AG10803 (cell line): ENCODE measurements around the gene COL23A1.

Source experiments
- DNase-seq: peaks from one replicate; pipeline ENCODE4 v3.0.0; 2010; ENCODE audit warnings: low read depth
- H3K4me3 ChIP-seq: 2 replicates; pipeline ENCODE4 v1.5.1; 2011; ENCODE audit warnings: mild to moderate bottlenecking, low read length, control low read depth
- TF ChIP-seq, protein P1 (sequence below): conservative IDR thresholded peaks from 2 replicates; pipeline ENCODE4 v1.5.1; 2011; ENCODE audit warnings: mild to moderate bottlenecking, low read length, control low read depth, inconsistent platforms

The COL23A1 gene

DNA sequence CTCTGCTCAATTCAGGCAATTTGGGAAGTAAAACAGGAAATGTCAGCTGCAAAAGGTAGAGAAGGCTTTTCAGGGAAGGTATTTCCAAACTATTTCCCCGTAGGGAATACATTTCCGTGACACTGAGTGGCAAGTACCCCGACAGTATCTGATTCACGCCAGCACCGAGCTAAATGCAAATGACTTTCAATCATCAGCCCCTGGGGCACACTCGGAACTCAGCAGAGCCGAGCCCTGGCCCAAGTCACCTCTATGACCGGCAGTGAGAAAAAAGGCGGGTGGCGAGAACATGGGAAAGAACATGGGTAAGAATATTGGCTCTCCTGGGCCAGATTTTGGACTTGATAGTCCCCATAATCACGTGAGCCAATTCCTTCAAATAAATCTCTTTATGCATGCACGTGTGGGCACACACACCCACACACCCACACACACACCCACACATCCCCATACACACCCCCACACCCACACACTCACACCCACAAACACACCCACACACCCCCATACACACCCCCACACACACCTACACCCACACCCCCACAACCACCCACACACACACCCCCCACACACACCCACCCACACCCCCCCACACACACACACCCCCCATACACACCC is 43.0 kb downstream of the COL23A1 start:
- H3K4me3 ChIP-seq: no peak overlapping the region
- TF ChIP-seq, protein P1, sequence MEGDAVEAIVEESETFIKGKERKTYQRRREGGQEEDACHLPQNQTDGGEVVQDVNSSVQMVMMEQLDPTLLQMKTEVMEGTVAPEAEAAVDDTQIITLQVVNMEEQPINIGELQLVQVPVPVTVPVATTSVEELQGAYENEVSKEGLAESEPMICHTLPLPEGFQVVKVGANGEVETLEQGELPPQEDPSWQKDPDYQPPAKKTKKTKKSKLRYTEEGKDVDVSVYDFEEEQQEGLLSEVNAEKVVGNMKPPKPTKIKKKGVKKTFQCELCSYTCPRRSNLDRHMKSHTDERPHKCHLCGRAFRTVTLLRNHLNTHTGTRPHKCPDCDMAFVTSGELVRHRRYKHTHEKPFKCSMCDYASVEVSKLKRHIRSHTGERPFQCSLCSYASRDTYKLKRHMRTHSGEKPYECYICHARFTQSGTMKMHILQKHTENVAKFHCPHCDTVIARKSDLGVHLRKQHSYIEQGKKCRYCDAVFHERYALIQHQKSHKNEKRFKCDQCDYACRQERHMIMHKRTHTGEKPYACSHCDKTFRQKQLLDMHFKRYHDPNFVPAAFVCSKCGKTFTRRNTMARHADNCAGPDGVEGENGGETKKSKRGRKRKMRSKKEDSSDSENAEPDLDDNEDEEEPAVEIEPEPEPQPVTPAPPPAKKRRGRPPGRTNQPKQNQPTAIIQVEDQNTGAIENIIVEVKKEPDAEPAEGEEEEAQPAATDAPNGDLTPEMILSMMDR: no peak
- no peak for DNase-seq

DNA sequence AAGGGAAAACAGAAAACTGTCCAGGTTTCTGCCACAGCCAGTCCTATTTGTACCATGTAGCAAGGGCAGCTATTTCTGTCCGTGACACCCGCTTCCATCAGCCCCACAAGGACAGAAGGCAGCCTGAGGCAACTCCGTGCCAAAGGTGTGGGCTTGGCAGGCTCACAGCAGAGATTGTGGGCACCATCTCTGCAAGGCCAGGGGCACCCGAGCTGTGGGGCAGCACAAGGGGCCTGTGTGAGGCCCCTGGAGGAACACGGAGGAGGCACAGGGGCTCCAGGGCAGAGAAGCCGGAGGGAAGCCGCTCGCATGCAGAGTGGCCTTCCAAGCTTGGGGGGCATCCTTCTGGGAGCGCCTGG is 43.5 kb downstream of the COL23A1 start:
- no peak overlapping the region for H3K4me3 ChIP-seq
- TF ChIP-seq, protein P1: no peak
- no peak for DNase-seq

DNA sequence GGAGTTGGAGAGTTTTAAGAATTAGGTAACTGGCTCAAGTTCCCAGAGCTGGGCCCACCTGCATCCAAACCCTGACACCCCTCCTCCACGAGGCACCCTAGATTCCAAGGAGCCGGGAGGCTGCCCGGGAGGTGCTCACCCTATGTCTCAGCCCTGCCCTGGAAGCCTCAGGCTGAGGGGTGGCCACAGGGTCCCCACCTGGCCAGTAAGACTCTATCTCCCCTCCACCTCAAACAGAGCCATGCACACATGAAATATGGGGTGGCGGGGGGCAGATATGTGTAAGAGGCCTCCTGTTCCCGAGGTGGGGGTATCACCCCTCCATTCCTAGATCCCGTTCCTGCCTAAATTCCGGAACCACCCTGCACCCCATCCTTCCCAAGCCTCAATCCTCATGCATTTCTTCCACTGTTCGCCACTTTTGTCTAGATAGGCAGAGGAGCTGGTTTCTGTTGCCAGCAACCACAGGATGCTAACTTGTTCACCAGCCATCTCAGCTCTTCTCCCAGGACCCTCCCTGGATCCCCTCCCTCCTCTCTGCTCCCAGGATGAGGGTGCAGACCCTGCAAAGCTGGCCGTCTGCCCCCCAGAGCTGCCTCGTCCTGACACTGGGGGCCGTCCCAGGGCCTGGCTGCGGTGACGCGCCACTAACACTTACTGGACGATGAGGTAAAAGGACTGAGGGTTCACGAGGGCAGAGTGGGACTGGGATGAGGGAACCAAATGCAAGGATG is 44.1 kb downstream of the COL23A1 start:
- TF ChIP-seq, protein P1: no peak
- no peak overlapping the region for H3K4me3 ChIP-seq
- no peak for DNase-seq

DNA sequence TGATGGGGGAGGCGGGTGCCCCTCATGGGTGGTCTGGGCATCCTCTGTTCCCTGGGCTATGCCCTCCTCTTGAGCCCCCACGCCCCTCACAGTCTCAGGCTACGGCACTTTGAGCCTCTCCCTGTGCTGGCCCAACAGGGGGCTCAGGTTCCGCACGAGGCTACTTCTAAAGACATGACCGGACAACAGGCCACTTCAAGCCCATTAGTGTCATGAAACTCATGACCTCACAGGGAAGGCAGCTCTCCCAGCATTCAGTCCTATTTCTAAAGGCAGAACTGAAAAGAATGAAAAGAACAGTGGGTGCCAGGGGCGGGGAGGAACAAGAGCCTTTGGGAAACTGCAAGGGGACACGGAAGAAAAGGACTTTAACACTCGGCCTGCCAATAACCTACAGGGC is 45.0 kb downstream of the COL23A1 start:
- TF ChIP-seq, protein P1: no peak
- H3K4me3 ChIP-seq: no peak overlapping the region
- DNase-seq: no peak

DNA sequence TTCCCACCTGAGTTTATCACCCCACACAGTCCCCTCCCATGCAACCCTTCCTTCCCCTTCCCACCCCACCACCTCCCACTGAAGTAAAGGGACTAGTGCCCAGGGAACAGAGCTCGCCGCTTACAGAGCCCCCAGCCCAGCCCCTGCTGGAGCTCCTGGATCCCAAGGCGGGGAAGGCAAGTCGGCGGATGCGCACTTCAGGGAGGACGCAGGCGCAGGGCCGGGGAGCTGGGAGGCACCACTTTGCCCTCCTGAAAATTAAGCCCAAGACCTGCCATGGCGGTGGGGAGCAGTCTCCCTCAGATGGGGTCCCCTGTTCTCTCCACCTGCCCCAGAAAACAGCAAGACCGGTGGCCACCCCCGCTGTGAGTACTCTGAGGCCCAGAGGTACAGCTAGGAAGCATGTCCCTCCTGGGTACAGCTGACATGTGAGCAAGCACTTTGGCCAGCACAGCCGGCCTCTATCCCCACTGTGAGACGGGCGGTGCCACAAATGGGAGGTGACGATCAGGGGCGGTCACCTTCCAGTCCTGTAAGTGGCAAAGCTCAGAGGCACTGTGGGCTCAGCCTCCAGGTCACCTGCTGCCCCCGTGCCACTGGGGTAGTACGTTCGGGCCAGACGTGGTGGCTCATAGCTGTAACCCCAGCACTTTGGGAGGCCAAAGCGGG is 45.9 kb downstream of the COL23A1 start:
- TF ChIP-seq, protein P1: no peak
- DNase-seq: no peak
- no peak overlapping the region for H3K4me3 ChIP-seq

DNA sequence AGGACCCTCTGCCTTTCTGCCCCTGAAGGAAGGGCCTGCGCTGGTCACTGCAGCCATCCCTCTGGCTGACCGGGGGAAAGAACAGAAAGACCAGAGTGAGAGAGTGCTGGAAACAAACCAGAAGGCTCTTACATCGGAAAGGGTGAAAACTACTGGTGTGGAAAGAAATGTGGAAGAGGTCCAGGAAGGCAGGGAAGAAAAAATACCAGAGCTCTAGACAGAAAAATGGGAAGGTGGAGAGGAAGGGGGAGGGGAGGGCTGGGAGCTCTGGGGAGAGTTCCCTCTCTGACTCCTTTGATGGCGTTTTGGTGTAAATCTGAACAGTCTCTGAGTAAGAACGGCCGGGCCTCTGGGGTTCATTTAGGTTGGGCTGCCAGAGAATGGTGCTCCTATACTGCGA is 47.7 kb downstream of the COL23A1 start:
- peak; percentile 56 for DNase-seq
- TF ChIP-seq, protein P1: no peak
- H3K4me3 ChIP-seq: no peak overlapping the region

DNA sequence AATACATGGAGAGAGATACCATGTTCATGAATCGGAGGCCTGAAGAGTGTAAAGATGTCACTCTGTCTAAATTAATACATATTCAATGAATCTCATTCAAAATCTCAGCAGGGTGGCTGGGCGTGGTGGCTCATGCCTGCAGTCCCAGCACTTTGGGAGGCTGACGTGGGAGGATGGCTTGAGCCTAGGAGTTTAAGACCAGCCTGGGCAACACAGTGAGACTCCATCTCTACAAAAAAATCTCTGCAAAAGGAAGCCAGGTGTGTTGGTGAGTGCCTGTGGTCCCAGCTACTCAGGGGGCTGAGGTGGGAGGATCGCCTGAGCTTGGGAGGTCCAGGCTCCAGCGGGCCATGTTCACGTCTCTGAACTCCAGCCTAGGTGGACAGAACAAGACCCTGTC is 49.7 kb downstream of the COL23A1 start:
- TF ChIP-seq, protein P1: no peak
- DNase-seq: no peak
- no peak overlapping the region for H3K4me3 ChIP-seq
